ENCODE data around the gene MYZAP.

Gene MYZAP

GRCh38 chr15:57697588-57697987, 105.9 kb downstream of the MYZAP start:
- peak; percentile 71 for DNase-seq (ENCODE audit: low read depth)

DNA sequence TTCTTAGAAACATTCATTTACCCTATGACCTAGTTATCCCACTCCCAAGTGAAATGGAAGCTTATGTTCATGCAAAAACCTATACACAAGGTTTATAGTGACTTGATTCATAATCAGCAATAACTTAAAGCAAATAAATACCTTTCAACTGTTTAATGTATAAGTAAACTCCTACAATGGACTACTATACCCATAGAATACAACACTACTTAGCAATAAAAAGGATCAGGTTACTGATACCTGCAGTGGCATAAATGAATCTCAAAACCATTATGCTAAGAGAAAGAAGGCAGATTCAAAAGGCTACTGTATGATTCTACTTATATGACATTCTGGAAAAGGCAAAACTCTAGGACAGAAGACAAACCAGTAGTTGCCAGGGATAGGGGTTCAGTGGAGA, 106.5 kb downstream of the MYZAP start:
- DNase-seq (ENCODE audit: low read depth): no peak

- no peak for DNase-seq (ENCODE audit: low read depth)
Observed at GRCh38 chr15:57698991-57699390, 107.3 kb downstream of the MYZAP start.

GRCh38 chr15:57703387-57703786, 111.7 kb downstream of the MYZAP start:
- DNase-seq (ENCODE audit: low read depth): peak; percentile 20

GRCh38 chr15:57704441-57704840, 112.7 kb downstream of the MYZAP start:
- no peak for DNase-seq (ENCODE audit: low read depth)

DNA sequence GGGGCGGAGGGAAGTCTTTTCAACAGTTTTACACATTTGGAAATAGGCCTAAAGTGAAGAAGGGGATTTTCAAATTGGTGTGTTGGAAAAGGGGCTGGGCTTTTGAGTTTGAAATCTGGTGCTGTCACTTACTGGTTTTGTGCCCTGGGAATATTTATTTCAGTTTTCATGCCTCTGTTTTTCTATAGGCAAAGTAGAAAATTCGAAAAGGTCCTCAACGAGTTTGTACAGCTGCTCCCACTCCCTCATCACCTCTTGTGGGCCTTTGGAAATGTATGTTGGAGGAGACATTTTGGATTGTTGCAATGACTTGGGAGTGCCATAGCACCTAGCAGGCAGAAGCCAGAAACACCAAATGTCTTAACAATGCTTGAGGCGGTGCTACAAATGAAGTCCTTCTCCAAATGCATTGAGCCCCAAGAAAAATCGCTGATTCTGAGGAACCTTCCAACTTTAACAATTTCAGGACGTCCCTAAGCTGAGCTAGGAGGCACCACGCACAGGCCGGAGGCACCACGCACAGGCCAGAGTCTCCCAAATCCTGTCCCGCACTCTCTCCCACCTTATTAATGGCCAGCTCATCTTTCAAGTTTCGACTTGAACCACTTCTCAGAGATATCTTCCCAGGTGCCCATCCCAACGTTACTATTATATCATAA, 114.2 kb downstream of the MYZAP start:
- DNase-seq (ENCODE audit: low read depth): no peak

DNA sequence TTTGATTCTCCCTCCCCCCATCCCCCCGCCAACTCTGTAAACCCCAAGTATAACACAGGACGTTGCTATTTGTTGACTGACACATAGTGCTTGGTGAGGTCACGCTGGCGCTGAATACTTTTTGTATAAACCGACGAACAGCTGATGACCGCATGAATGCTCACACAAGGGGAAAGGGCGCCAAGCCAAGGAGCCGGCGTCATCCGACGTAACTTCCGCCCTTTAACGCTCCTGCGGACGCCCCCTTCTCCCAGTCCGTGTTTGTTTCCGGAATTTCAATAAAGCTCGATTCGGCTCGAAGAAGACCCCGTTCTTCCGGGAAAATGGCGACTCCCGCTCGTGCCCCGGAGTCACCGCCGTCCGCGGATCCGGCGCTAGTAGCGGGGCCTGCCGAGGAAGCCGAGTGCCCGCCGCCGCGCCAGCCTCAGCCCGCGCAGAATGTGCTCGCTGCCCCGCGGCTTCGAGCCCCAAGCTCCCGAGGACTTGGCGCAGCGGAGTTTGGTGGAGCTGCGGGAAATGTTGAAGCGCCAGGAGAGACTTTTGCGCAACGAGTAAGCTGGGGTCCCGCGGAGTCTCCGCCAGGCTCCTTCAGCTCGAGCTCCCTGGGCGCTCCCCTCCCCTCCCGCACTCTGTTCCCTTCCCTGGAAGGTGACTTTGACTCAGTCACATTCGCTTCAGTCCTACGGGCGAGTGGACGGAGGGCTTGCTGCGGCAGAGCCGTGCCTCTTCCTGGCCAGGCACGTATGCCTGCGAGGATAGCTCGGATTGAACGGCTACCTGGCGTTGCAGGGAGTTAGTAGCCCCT, 114.9 kb downstream of the MYZAP start, which contains the start of gene POLR2M:
Gene POLR2M (plus strand): TSS at position 310 of the 805 bp plus-strand sequence. CDS start 129 bp downstream, at position 439.
- peak; percentile 100 for DNase-seq (ENCODE audit: low read depth)

GRCh38 chr15:57708047-57708446, 116.3 kb downstream of the MYZAP start:
- DNase-seq (ENCODE audit: low read depth): peak; percentile 70

GRCh38 chr15:57718309-57718708, 126.6 kb downstream of the MYZAP start:
- no peak for DNase-seq (ENCODE audit: low read depth)

DNA sequence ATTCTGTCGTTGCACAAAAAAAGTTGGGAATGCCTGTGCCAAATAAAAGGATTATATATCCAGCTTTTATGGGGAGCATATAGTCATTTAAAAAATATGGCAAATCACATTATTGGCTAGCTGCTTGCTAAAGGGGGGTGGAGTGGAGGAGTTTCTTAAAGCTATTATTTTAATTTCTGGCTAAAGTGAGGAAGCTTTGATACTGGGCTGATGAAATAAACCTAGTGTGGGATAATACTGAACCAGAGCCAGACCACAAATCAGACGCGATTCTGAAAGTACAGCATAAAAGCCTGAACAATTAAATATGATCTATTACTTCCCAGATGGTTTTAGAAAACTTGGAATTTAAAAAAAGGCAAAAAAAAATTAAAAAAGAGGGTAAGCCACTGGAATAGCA, 129.2 kb downstream of the MYZAP start:
- peak; percentile 67 for DNase-seq (ENCODE audit: low read depth)

DNA sequence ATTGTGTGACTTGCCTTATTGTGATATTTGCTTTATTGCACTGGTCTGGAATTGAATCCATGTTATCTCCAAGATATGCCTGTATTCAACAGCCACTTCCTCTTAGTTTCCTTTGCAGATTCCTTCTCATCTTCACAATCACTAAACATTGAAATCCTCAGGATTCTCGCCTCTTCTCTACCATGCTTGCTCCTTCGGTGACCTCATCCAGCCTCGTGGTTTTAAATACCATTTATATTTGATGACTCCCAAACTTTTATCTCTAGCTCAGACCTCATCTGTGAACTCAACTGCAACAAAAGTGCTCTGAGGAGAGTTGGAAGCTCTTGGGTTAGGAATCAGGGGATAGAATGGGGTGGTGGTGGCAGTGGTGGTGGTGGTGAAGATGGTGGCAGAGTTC, 134.7 kb downstream of the MYZAP start:
- peak; percentile 23 for DNase-seq (ENCODE audit: low read depth)

- DNase-seq (ENCODE audit: low read depth): no peak
Observed at GRCh38 chr15:57727031-57727430, 135.3 kb downstream of the MYZAP start.

GRCh38 chr15:57728436-57728835, 136.7 kb downstream of the MYZAP start:
- DNase-seq (ENCODE audit: low read depth): peak; percentile 53

GRCh38 chr15:57730876-57731275, 139.2 kb downstream of the MYZAP start:
- DNase-seq (ENCODE audit: low read depth): no peak

- no peak for DNase-seq (ENCODE audit: low read depth)
Observed at GRCh38 chr15:57731530-57732103, 139.9 kb downstream of the MYZAP start.

DNA sequence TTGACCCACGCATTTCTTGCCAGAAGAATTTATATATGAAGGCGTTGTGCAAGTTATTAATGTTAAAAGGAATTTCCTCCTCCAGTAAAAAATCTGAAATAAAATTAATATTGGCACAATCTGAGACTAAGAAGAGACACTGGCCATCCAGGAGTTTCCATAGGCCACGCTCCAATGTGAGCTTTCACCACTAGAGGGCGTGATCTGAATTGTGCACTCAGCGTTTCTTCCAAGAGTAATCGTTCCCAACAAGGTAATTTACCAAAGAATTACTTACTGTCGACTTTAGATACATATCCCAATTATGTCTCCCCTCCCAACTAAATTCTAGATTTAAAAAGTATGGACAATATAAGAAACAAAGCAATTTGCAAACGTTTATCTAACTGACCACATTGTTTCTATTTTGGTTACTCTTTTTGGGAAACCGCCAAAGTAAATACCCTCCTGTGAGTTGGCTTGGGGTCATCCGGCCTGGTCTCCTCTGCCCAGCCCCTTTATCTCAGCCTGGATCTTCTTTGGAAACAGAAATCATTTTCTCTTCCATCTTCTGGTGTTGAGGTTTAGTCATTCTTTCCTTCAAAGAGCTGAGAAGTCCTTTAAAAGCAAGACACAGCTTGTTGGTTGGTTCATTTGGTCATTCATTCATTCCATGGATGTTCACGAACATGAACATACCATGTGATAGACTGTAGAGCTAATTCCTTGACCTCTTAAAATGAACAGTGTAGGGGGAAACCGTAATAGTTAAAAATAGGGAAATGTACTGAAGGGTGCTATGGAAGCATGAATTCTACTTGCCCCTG, 141.0 kb downstream of the MYZAP start:
- DNase-seq (ENCODE audit: low read depth): peak; percentile 55

DNA sequence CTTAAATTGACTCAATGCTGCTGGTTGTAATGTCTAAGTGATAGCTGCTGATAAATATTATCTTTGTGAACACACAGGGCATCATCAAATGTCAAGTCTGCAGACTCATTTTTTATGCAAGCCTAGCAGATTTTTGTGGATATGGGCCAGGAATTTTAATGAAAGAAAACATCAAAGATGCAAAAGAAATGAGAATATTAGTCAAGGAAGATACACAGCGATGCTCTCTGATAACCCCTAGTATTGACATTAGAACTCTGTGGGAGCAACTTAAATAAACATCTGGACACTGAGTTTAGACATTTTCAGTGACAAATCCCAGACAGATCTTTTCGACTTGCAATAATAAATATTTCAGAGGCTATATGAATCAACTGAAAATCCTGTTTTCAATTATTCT, 143.2 kb downstream of the MYZAP start:
- no peak for DNase-seq (ENCODE audit: low read depth)
